ENCODE results near the gene VAV2. TPM values are rescaled to one million over a fixed set of nuclear protein-coding genes. Genes with fewer than 3 reads are reported as not detected.

The VAV2 gene
- total and polyA plus RNA-seq, 12 donors, result 3.3 to 96.2 (median 31.2) TPM

GRCh38 chr9:133861086-133861485 lies 131.0 kb downstream of the VAV2 start:
- no peaks in the 10 kb centered on the region for H3K27me3 ChIP-seq
- H3K4me1 ChIP-seq (replicated peaks in 1 of 2), result peaks cover 9 to 39% of the 10 kb centered on the region in 2 donors
- no peak overlapping the region for H3K27ac ChIP-seq
- H3K36me3 ChIP-seq (replicated peaks in 1 of 2), result no peaks in the 10 kb centered on the region
- intact Hi-C loops (cut with DNase I), result no loop called here
- H3K4me3 ChIP-seq, result no peak overlapping the region
- DNase-seq, result no peak
- TF ChIP-seq POLR2A (IDR thresholded peaks at IDR 0.05) (no peak), CTCF (IDR thresholded peaks at IDR 0.05) (no peak)
- 82 to 91% (median 87%) methylated on average over 15 to 20 of the region's 20 CpGs for WGBS, 4 donors
- H3K9me3 ChIP-seq (replicated peaks in 1 of 3), result no peaks in the 10 kb centered on the region

GRCh38 chr9:133858771-133859170 lies 133.4 kb downstream of the VAV2 start:
- intact Hi-C loops (cut with DNase I), result no loop called here
- Histone ChIP-seq H3K4me1 (replicated peaks in 1 of 2) (peaks cover 20 to 40% of the 10 kb centered on the region in 2 donors), H3K36me3 (replicated peaks in 1 of 2) (no peaks in the 10 kb centered on the region), H3K27ac (no peak overlapping the region), H3K27me3 (no peaks in the 10 kb centered on the region), H3K4me3 (no peak overlapping the region), H3K9me3 (replicated peaks in 1 of 3) (no peaks in the 10 kb centered on the region)
- 89 to 93% (median 91%) methylated on average over 3 to 11 of the region's 11 CpGs; no CpG with 5 or more reads in 1 of the 4 donors for WGBS, 4 donors
- TF ChIP-seq POLR2A (IDR thresholded peaks at IDR 0.05) (no peak), CTCF (IDR thresholded peaks at IDR 0.05) (no peak)
- DNase-seq, result no peak

GRCh38 chr9:133857639-133858038 lies 134.5 kb downstream of the VAV2 start:
- Histone ChIP-seq H3K4me1 (replicated peaks in 1 of 2) (peaks cover 13 to 32% of the 10 kb centered on the region in 2 donors), H3K9me3 (replicated peaks in 1 of 3) (no peaks in the 10 kb centered on the region), H3K27ac (peak overlapping the region in 1 of 5 donors; percentile 95), H3K27me3 (no peaks in the 10 kb centered on the region), H3K36me3 (replicated peaks in 1 of 2) (no peaks in the 10 kb centered on the region), H3K4me3 (no peak overlapping the region)
- WGBS, 4 donors, result 86 to 96% (median 93%) methylated on average over 4 to 9 of the region's 9 CpGs
- intact Hi-C loops (cut with DNase I), result no loop called here
- no peak for DNase-seq
- TF ChIP-seq POLR2A (IDR thresholded peaks at IDR 0.05) (no peak), CTCF (IDR thresholded peaks at IDR 0.05) (no peak)

- no peak for DNase-seq
- TF ChIP-seq POLR2A (IDR thresholded peaks at IDR 0.05) (no peak), CTCF (IDR thresholded peaks at IDR 0.05) (no peak)
- WGBS, 4 donors, result 90 to 92% (median 92%) methylated on average over 12 of the region's 12 CpGs
- intact Hi-C loops (cut with DNase I), result no loop called here
- H3K4me3 ChIP-seq, result no peak overlapping the region
- peaks cover 13 to 24% of the 10 kb centered on the region in 2 donors for H3K4me1 ChIP-seq (replicated peaks in 1 of 2)
- peak overlapping the region; percentile 39 to 95 (median 79) for H3K27ac ChIP-seq
- no peaks in the 10 kb centered on the region for H3K9me3 ChIP-seq (replicated peaks in 1 of 3)
- no peaks in the 10 kb centered on the region for H3K27me3 ChIP-seq
- no peaks in the 10 kb centered on the region for H3K36me3 ChIP-seq (replicated peaks in 1 of 2)
These were observed 135.3 kb downstream of the VAV2 start for GRCh38 chr9:133856798-133857197.

Measured in adrenal gland (tissue), 12 donors.